ENCODE data around the gene TNS3.
A peak's percentile ranks its signal among the peaks of the same experiment; 100 is the strongest.

TNS3 gene

GRCh38 chr7:47521011-47521795, 60.7 kb downstream of the TNS3 start:
- TF ChIP-seq, protein P1, sequence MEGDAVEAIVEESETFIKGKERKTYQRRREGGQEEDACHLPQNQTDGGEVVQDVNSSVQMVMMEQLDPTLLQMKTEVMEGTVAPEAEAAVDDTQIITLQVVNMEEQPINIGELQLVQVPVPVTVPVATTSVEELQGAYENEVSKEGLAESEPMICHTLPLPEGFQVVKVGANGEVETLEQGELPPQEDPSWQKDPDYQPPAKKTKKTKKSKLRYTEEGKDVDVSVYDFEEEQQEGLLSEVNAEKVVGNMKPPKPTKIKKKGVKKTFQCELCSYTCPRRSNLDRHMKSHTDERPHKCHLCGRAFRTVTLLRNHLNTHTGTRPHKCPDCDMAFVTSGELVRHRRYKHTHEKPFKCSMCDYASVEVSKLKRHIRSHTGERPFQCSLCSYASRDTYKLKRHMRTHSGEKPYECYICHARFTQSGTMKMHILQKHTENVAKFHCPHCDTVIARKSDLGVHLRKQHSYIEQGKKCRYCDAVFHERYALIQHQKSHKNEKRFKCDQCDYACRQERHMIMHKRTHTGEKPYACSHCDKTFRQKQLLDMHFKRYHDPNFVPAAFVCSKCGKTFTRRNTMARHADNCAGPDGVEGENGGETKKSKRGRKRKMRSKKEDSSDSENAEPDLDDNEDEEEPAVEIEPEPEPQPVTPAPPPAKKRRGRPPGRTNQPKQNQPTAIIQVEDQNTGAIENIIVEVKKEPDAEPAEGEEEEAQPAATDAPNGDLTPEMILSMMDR (IDR thresholded peaks at IDR 0.05; ENCODE audit: low read depth, low read length) = no peak
- no peak for DNase-seq (ENCODE audit: extremely low read depth, low read depth)

GRCh38 chr7:47520406-47520805, 61.5 kb downstream of the TNS3 start:
- TF ChIP-seq, protein P1 (IDR thresholded peaks at IDR 0.05; ENCODE audit: low read depth, low read length) = no peak
- DNase-seq (ENCODE audit: extremely low read depth, low read depth) = peak; percentile 87

GRCh38 chr7:47518827-47519226, 63.1 kb downstream of the TNS3 start:
- TF ChIP-seq, protein P1 (IDR thresholded peaks at IDR 0.05; ENCODE audit: low read depth, low read length) = no peak

DNA sequence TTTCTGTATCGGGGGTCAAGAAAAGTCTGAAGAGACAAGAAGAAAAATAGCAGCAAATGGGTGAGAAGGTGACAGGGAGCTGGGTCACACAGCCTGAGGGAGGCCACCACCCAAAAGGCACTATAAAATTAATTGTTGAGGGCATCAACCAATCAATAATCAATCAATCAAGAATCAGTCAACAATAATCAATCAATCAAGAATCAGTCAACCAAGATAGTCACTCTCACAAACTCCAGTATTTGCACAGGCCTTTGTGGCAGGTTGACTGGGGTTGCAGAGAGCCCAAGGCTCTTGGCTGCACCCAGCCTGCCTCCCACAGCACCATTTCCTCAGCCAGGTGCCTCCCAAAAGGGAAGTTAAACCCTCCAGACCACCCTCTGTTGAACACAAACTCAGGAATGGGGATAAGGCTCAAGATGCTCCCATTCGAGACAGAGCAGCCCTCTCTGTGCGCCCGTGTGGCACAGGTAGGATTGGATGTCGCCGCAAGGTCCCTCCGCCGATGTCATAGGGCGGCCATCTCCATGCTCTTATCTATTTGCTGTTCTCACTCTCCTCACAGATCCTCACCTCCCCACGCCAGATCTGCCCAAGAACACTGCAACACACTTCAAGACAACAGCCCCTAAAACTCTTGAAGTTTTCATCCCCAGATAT, 64.0 kb downstream of the TNS3 start:
- no peak for DNase-seq (ENCODE audit: extremely low read depth, low read depth)
- TF ChIP-seq, protein P1 (IDR thresholded peaks at IDR 0.05; ENCODE audit: low read depth, low read length) = no peak

More at GRCh38 chr7:47518827-47519226, 63.1 kb downstream of the TNS3 start:
- no peak for DNase-seq (ENCODE audit: extremely low read depth, low read depth)

GRCh38 chr7:47516985-47517600, 64.8 kb downstream of the TNS3 start:
- DNase-seq (ENCODE audit: extremely low read depth, low read depth) = no peak
- TF ChIP-seq, protein P1 (IDR thresholded peaks at IDR 0.05; ENCODE audit: low read depth, low read length) = no peak

- TF ChIP-seq, protein P1 (IDR thresholded peaks at IDR 0.05; ENCODE audit: low read depth, low read length) = no peak
These were observed 65.5 kb downstream of the TNS3 start for GRCh38 chr7:47516386-47516785.

More at GRCh38 chr7:47516386-47516785, 65.5 kb downstream of the TNS3 start:
- no peak for DNase-seq (ENCODE audit: extremely low read depth, low read depth)

Data from AG09319 (cell line).